ENCODE data around the gene PYGO2.

PYGO2 gene

GRCh38 chr1:154938604-154939399 lies 22.8 kb downstream of the PYGO2 start:
- Histone ChIP-seq H3K27ac (peak overlapping the region; percentile 95 to 99), H3K4me3 (no peak overlapping the region)
- no peak for DNase-seq (ENCODE audit: low spot score)
- TF ChIP-seq, protein P1, sequence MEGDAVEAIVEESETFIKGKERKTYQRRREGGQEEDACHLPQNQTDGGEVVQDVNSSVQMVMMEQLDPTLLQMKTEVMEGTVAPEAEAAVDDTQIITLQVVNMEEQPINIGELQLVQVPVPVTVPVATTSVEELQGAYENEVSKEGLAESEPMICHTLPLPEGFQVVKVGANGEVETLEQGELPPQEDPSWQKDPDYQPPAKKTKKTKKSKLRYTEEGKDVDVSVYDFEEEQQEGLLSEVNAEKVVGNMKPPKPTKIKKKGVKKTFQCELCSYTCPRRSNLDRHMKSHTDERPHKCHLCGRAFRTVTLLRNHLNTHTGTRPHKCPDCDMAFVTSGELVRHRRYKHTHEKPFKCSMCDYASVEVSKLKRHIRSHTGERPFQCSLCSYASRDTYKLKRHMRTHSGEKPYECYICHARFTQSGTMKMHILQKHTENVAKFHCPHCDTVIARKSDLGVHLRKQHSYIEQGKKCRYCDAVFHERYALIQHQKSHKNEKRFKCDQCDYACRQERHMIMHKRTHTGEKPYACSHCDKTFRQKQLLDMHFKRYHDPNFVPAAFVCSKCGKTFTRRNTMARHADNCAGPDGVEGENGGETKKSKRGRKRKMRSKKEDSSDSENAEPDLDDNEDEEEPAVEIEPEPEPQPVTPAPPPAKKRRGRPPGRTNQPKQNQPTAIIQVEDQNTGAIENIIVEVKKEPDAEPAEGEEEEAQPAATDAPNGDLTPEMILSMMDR (IDR thresholded peaks at IDR 0.05): no peak

DNA sequence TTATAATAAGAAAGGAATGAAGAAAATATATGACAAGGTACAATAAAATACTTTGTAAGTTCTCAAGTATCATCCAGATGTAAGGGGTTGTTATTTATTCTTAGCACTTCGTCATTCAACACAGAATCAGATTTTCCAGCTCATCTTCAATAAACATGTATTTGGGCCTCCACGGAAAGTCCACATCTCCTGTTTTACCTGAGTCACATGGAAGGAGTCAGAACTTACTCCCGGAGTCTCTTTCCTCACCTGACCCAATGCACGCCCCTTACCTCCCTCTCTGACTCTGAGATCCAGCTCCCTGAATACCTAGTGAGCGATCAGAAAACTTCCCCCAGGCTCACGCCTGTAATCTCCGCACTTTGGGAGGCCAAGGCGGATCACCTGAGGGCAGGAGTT lies 23.6 kb downstream of the PYGO2 start:
- DNase-seq (ENCODE audit: low spot score): no peak
- TF ChIP-seq, protein P1 (IDR thresholded peaks at IDR 0.05): no peak
- Histone ChIP-seq H3K4me3 (peak overlapping the region; percentile 78), H3K27ac (peak overlapping the region; percentile 95 to 99)

DNA sequence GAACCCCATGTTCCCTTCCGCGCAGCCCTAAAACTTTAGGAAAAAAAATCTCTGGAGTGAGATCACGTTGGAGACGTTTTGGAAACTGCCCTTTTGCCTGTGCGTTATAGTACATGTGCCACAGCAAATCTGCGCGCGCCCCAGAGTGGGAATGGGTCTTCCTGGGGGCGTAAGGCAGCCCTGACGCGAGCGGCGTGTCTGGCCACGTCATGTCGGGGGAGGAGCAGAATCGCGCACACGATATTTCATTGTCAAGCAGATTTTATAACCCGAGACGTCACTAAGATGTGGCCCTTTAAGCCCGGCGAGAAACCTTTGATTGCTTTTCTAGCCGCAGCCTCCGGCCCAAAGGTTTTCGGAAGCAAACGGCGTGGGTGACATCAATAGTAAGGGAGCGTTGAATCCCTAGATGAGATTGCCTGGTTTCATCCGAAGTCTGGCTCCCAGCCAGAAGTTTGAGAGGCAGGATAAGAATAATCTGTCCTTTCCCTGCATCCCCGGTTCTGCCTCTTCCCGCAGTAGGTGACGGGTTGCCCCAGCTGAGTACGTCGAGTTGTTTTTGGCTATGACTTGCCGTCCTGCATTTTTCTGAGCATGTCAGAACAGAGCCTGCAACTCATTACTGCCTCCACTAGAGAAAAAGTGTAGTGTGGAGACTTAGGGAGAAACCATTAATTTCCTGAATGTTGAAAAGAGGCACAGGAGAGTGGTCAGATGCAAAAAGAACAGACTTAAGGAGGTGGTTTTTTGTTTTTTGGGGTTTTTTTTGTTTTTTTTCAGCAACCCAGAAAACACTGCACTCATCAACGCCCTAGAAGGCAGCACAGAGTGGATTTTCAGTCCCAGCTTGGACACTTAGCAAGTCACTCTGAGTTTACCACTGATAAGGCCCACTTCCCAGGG lies 24.2 kb downstream of the PYGO2 start:
- peak; percentile 95 for DNase-seq (ENCODE audit: low spot score)
- TF ChIP-seq, protein P1 (IDR thresholded peaks at IDR 0.05): no peak
- H3K4me3 ChIP-seq: peak overlapping the region; percentile 78
- peak overlapping the region; percentile 95 to 99 for H3K27ac ChIP-seq

GRCh38 chr1:154936555-154937084 lies 25.0 kb downstream of the PYGO2 start, which contains the start of gene PMVK:
Gene PMVK, minus strand, starts transcription at chr1:154936719. Its CDS starts 34 bp downstream, at chr1:154936685.
- Histone ChIP-seq H3K27ac (peak within 1 kb of the TSS; percentile 95 to 99), H3K4me3 (peak within 1 kb of the TSS; percentile 78)
- TF ChIP-seq, protein P1 (IDR thresholded peaks at IDR 0.05): no peak
- DNase-seq (ENCODE audit: low spot score): peak; percentile 98

GRCh38 chr1:154935749-154936554 lies 25.6 kb downstream of the PYGO2 start:
- TF ChIP-seq, protein P1 (IDR thresholded peaks at IDR 0.05): no peak
- H3K27ac ChIP-seq: peak overlapping the region; percentile 95 to 99
- H3K4me3 ChIP-seq: peak overlapping the region; percentile 78
- no peak for DNase-seq (ENCODE audit: low spot score)

- Histone ChIP-seq H3K4me3 (no peak overlapping the region), H3K27ac (no peak overlapping the region)
- no peak for DNase-seq (ENCODE audit: low spot score)
- TF ChIP-seq, protein P1 (IDR thresholded peaks at IDR 0.05): no peak
Observed at GRCh38 chr1:154934358-154934948, 27.1 kb downstream of the PYGO2 start.

All from coronary artery (tissue), 2 donors.